Esophagus squamous epithelium (tissue), 4 donors: ENCODE measurements around the gene GPR62.

Experiments
- POLR2A ChIP-seq, 4 donors: fragments of 450-650 bp; IDR thresholded peaks; one replicate each; pipeline ENCODE4 v1.6.1; 2017; ENCODE audit warnings: antibody characterized with exemption in 4 of 4, mild to moderate bottlenecking in 4 of 4, moderate library complexity in 3 of 4
- TF ChIP-seq, protein P1 (sequence below), 6 experiments: fragments of 450-650 bp in 4 of 6; fragments of 200-600 bp in 2 of 6; sonication (generic) in 2 of 6; IDR thresholded peaks; one replicate each; pipeline ENCODE4 v1.5.1; 2016 to 2019; ENCODE audit warnings: antibody characterized with exemption in 6 of 6, mild to moderate bottlenecking in 4 of 6, moderate library complexity in 4 of 6

GRCh38 chr3:51971350-51971749 lies 16.2 kb downstream of the GPR62 start:
- TF ChIP-seq, protein P1, sequence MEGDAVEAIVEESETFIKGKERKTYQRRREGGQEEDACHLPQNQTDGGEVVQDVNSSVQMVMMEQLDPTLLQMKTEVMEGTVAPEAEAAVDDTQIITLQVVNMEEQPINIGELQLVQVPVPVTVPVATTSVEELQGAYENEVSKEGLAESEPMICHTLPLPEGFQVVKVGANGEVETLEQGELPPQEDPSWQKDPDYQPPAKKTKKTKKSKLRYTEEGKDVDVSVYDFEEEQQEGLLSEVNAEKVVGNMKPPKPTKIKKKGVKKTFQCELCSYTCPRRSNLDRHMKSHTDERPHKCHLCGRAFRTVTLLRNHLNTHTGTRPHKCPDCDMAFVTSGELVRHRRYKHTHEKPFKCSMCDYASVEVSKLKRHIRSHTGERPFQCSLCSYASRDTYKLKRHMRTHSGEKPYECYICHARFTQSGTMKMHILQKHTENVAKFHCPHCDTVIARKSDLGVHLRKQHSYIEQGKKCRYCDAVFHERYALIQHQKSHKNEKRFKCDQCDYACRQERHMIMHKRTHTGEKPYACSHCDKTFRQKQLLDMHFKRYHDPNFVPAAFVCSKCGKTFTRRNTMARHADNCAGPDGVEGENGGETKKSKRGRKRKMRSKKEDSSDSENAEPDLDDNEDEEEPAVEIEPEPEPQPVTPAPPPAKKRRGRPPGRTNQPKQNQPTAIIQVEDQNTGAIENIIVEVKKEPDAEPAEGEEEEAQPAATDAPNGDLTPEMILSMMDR (IDR thresholded peaks at IDR 0.05) = no peak
- no peak for TF ChIP-seq POLR2A (IDR thresholded peaks at IDR 0.05)
